ENCODE results near the gene CD36.
A peak's percentile ranks its signal among the peaks of the same experiment; 100 is the strongest.

Gene CD36

DNA sequence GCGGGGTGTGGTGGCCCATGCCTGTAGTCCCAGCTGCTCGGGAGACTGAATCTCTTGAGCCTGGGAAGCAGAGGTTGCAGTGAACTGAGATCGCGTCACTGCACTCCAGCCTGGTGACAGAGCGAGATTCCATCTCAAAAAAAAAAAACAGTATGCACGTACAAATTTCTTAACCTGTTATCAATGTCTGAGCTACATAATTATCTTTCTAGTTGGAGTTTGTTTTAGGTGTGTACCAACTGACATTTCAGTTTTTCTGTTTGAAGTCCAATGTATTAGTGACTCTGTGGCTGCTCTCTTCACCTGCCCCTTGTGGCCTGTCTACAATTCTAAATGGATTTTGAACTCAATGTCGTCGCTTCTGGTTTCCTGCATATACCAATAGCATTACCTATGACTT is 40.3 kb downstream of the CD36 start:
- H3K36me3 ChIP-seq (ENCODE audit: insufficient read depth, low read length) = no peaks in the 10 kb centered on the region
- no peak overlapping the region for H3K9ac ChIP-seq (ENCODE audit: low read depth, low read length)

DNA sequence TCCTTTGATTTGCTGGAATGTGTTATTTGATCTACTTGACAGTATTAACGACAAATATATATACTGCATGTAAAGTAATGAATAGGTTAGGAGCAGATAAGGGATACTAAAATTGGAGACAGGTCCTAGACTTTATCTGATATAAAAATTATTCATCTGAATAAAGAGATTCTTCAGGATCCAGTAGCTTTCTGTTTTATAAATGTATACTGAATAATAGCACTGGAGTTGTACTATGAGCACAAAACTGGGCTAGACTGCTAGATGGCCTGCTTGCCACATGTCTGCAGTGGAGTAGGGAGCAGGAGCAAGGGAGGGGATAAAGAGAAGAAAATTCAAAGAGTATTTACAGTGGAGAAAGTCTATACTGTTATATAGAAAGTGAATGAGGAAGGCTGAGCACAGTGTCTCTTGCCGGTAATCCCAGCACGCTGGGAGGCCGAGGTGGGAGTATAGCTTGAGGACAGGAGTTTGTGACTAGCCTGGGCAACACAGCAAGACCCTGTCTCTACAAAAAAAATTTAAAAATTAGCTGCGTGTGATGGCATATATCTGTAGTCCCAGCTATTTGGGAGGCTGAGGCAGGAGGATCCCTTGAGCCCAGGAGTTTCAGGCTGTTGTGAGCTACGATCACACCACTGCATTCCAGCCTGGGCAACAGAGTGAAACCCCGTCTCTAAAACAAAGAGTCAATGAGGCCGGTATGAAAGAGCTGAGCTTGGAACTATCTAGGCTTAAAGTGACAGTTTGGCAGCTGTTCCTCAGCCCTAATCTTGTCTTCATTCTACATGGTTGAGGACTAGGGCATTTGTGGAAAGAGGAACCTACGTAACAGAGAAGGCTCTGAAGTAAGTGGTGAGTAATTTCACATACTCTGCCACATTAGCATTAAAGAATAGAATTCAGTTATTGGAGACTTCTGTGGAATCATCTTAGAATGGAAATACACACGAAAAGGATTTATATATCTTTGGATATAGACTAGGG is 41.8 kb downstream of the CD36 start:
- Histone ChIP-seq H3K27me3 (ENCODE audit: control insufficient read depth, insufficient read depth, low read length) (no peaks in the 10 kb centered on the region), H3K4me3 (ENCODE audit: low read length) (no peak overlapping the region), H3K4me2 (ENCODE audit: low read length) (no peak overlapping the region), H3K9me3 (replicated peaks; ENCODE audit: low read length) (no peaks in the 10 kb centered on the region), H3K36me3 (ENCODE audit: insufficient read depth, low read length) (no peaks in the 10 kb centered on the region), H3K4me1 (ENCODE audit: control insufficient read depth, insufficient read depth, low read length) (no peaks in the 10 kb centered on the region), H3K9ac (ENCODE audit: low read depth, low read length) (no peak overlapping the region)

More for the DNA sequence above, 40.3 kb downstream of the CD36 start:
- no peaks in the 10 kb centered on the region for H3K4me1 ChIP-seq (ENCODE audit: control insufficient read depth, insufficient read depth, low read length)
- no peaks in the 10 kb centered on the region for H3K27me3 ChIP-seq (ENCODE audit: control insufficient read depth, insufficient read depth, low read length)
- H3K4me3 ChIP-seq (ENCODE audit: low read length) = no peak overlapping the region
- no peaks in the 10 kb centered on the region for H3K9me3 ChIP-seq (replicated peaks; ENCODE audit: low read length)
- H3K4me2 ChIP-seq (ENCODE audit: low read length) = no peak overlapping the region

DNA sequence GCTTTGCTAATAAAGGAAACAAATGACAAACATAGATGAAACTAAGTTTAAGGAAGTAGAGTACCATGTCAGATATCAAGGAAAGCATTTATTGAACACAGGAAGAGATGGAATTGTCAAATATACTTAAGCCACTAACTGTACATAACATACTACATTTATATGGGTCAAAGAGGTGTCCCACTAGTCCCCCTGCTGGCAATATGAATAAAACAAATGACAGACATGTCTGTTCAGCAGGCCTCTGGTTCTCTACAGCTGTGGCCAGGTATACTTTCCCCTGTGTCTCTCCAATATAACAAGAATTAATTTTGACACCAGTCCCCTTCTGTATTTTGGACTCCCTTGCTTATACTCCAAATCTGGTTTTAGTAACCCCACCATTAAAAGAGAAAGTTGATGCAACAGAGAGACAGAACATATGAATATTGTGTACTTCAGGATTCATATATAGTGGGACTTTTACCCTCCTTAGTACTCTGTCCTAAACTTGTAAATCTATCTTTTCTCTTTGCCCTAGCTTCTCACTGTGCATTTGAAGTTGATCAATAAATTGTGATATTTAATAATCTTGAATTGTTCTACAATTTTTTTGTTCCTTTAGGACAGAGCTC is 42.9 kb downstream of the CD36 start:
- Histone ChIP-seq H3K36me3 (ENCODE audit: insufficient read depth, low read length) (no peaks in the 10 kb centered on the region), H3K4me1 (ENCODE audit: control insufficient read depth, insufficient read depth, low read length) (no peaks in the 10 kb centered on the region), H3K4me3 (ENCODE audit: low read length) (no peak overlapping the region), H3K27me3 (ENCODE audit: control insufficient read depth, insufficient read depth, low read length) (no peaks in the 10 kb centered on the region), H3K9me3 (replicated peaks; ENCODE audit: low read length) (no peaks in the 10 kb centered on the region), H3K9ac (ENCODE audit: low read depth, low read length) (no peak overlapping the region), H3K4me2 (ENCODE audit: low read length) (no peak overlapping the region)

DNA sequence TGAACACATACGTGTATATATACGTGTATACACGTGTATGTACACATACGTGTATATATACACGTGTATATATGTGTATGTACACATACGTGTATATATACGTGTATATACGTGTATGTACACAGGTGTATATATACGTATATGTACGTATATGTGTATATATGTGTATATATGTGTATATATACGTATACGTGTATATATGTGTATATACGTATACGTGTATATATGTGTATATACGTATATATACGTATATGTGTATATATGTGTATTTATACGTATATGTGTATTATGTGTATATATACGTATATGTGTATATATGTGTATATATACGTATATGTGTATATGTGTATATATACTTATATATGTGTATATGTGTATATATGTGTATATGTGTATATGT is 44.3 kb downstream of the CD36 start:
- Histone ChIP-seq H3K27me3 (ENCODE audit: control insufficient read depth, insufficient read depth, low read length) (no peaks in the 10 kb centered on the region), H3K4me3 (ENCODE audit: low read length) (no peak overlapping the region), H3K4me2 (ENCODE audit: low read length) (no peak overlapping the region), H3K9me3 (replicated peaks; ENCODE audit: low read length) (no peaks in the 10 kb centered on the region), H3K9ac (ENCODE audit: low read depth, low read length) (no peak overlapping the region), H3K36me3 (ENCODE audit: insufficient read depth, low read length) (no peaks in the 10 kb centered on the region), H3K4me1 (ENCODE audit: control insufficient read depth, insufficient read depth, low read length) (no peaks in the 10 kb centered on the region)

DNA sequence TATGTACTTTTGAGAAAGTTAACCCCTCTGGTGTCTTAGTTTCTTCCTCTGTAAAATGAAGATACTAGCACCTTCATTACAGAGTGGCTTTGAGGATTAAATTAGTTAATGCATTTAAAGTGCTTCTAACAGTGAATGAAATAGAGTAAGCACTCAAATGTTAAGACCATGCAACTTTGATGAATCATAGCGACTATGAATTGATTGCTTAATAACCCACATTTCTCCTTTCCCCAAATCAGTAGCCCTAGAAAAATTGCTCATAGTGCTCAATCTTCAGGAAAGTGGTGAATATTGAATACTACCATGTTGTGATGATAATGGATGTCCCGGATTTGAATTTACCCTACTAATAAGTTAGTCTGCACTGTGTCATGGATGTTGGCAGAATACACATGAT is 48.1 kb downstream of the CD36 start:
- Histone ChIP-seq H3K9me3 (replicated peaks; ENCODE audit: low read length) (no peaks in the 10 kb centered on the region), H3K36me3 (ENCODE audit: insufficient read depth, low read length) (no peaks in the 10 kb centered on the region), H3K4me2 (ENCODE audit: low read length) (no peak overlapping the region), H3K4me3 (ENCODE audit: low read length) (no peak overlapping the region), H3K9ac (ENCODE audit: low read depth, low read length) (no peak overlapping the region), H3K27me3 (ENCODE audit: control insufficient read depth, insufficient read depth, low read length) (no peaks in the 10 kb centered on the region), H3K4me1 (ENCODE audit: control insufficient read depth, insufficient read depth, low read length) (no peaks in the 10 kb centered on the region)

DNA sequence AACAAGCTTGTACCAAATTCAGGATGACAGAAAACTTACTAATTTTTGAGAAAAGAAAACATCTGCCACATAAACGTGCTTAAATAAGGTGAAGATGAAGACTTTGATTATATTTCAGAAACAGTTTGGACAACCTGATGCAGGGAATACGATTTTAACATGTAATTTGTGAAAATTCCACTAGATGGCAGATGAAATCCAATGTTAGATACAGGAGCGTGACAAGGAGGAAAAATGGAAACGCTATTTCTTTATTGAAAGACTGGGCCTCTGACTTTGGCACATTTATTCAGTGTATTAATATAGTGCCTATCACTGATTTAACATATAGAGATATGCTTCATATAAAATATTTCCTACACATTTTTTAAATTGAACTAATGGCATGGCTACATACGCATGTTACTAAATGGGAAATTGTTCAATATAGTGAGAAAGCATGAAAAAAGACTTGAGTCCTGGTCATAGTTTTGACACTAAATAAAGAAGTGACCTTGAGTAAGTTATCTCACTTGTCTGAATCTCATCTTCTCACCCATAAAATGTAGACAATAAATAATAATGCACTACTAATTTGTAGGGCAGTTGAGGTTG is 60.7 kb downstream of the CD36 start:
- peak overlapping the region; percentile 24 for H3K9ac ChIP-seq (ENCODE audit: low read depth, low read length)
- H3K9me3 ChIP-seq (replicated peaks; ENCODE audit: low read length) = peaks cover 3% of the 10 kb centered on the region
- H3K36me3 ChIP-seq (ENCODE audit: insufficient read depth, low read length) = no peaks in the 10 kb centered on the region
- no peak overlapping the region for H3K4me2 ChIP-seq (ENCODE audit: low read length)
- H3K4me1 ChIP-seq (ENCODE audit: control insufficient read depth, insufficient read depth, low read length) = peaks cover 14% of the 10 kb centered on the region
- no peaks in the 10 kb centered on the region for H3K27me3 ChIP-seq (ENCODE audit: control insufficient read depth, insufficient read depth, low read length)
- H3K4me3 ChIP-seq (ENCODE audit: low read length) = no peak overlapping the region

DNA sequence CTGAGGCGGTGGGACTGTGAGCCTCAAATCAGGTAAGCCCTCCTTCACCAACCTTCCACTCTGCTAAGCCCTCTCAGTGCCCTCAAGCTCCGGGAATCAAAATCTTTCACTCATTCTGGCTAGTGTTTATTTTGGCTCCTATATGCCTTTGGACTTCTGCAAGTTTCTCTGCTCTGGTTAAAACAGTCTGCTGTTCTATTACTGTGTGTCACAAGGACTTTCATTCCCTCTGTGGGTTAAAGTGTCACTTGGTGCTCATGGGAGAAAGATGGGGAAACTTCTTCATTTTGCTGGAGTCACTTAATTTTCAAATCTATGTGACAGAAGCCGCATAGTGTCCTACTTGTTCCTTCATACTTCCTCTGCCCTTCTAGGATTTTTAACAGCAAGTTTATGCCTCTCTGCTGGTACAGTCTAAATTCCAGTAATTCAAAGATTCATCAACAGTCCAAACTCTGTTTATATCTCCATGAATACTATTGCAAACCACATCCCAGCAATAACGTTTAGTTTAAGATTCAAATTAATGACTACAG is 61.3 kb downstream of the CD36 start:
- peaks cover 3% of the 10 kb centered on the region for H3K9me3 ChIP-seq (replicated peaks; ENCODE audit: low read length)
- peak overlapping the region; percentile 24 for H3K9ac ChIP-seq (ENCODE audit: low read depth, low read length)
- H3K27me3 ChIP-seq (ENCODE audit: control insufficient read depth, insufficient read depth, low read length) = no peaks in the 10 kb centered on the region
- H3K36me3 ChIP-seq (ENCODE audit: insufficient read depth, low read length) = no peaks in the 10 kb centered on the region
- H3K4me1 ChIP-seq (ENCODE audit: control insufficient read depth, insufficient read depth, low read length) = peaks cover 14% of the 10 kb centered on the region
- H3K4me3 ChIP-seq (ENCODE audit: low read length) = no peak overlapping the region
- no peak overlapping the region for H3K4me2 ChIP-seq (ENCODE audit: low read length)

DNA sequence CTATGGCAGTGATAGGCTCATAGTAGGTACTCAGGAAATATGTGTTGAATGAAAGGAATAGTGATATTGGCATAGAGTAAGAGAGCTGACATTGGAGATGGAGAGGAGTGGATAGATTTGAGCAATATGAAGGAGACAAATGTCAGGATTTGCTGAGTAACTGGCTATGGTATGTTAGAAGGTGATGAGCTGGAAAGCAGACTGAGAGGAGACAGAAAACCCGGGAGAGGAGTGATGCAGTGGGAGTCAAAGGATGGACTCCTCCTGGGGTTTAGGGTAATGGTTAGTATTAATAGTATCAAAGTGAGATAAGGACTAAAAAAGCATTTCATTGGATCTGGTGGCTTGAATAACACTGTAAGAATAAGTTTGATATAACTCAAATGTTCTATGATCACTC is 64.8 kb downstream of the CD36 start:
- peaks cover 17% of the 10 kb centered on the region for H3K4me1 ChIP-seq (ENCODE audit: control insufficient read depth, insufficient read depth, low read length)
- H3K9ac ChIP-seq (ENCODE audit: low read depth, low read length) = no peak overlapping the region

DNA sequence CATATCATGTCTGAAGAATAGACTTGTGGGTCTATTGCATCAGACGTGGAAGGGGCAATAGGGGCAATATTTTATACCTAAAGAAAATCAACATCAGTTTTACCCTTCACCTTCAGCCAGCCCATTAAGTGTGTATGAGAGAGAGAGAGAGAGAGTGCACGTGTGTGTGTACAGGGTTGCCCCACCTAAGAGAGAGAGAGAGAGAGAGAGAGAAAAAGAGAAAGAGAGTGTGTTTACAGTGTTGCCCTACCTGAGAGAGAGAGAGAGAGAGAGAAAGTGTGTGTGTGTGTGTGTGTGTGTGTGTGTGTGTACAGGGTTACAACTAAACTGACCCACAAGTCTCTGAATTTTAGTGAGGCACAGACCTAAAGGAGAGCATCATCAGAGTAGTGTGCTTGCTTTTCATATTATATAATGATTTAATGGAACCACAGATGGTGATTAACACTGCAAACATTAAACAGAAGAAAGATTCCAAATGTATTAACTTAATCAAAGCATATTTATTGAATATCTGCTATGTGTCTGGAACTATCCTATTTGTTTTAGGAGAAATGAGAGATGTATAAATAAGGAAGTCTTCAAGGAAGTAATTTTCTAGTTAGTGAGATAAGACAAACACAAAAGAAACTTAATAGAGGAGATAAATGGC is 66.8 kb downstream of the CD36 start:
- H3K27me3 ChIP-seq (ENCODE audit: control insufficient read depth, insufficient read depth, low read length) = no peaks in the 10 kb centered on the region
- no peaks in the 10 kb centered on the region for H3K36me3 ChIP-seq (ENCODE audit: insufficient read depth, low read length)
- H3K9me3 ChIP-seq (replicated peaks; ENCODE audit: low read length) = no peaks in the 10 kb centered on the region
- no peak overlapping the region for H3K4me3 ChIP-seq (ENCODE audit: low read length)
- no peak overlapping the region for H3K9ac ChIP-seq (ENCODE audit: low read depth, low read length)
- no peak overlapping the region for H3K4me2 ChIP-seq (ENCODE audit: low read length)
- peaks cover 5% of the 10 kb centered on the region for H3K4me1 ChIP-seq (ENCODE audit: control insufficient read depth, insufficient read depth, low read length)

More for the DNA sequence above, 64.8 kb downstream of the CD36 start:
- no peaks in the 10 kb centered on the region for H3K9me3 ChIP-seq (replicated peaks; ENCODE audit: low read length)
- H3K4me2 ChIP-seq (ENCODE audit: low read length) = no peak overlapping the region
- H3K36me3 ChIP-seq (ENCODE audit: insufficient read depth, low read length) = no peaks in the 10 kb centered on the region
- H3K4me3 ChIP-seq (ENCODE audit: low read length) = no peak overlapping the region
- no peaks in the 10 kb centered on the region for H3K27me3 ChIP-seq (ENCODE audit: control insufficient read depth, insufficient read depth, low read length)

DNA sequence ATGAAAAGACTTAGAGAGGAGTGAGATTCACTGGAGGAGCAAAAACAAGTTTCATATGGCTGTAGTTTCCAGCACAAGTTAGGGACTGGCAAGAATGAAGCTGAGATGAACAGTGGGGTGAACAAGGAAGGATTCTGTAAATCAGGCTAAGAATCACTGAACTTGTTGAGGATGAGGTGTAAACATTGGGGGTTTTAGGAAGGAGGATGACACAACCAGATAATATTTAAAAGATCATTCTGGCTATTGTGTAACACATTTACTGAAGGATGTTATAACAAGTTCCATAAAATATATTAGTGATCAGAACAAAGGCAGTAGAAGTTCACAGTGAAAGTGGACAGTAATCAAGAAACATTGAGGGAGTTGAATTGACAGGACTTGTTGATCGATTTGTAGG is 68.9 kb downstream of the CD36 start:
- Histone ChIP-seq H3K4me1 (ENCODE audit: control insufficient read depth, insufficient read depth, low read length) (peaks cover 3% of the 10 kb centered on the region), H3K4me3 (ENCODE audit: low read length) (no peak overlapping the region)

DNA sequence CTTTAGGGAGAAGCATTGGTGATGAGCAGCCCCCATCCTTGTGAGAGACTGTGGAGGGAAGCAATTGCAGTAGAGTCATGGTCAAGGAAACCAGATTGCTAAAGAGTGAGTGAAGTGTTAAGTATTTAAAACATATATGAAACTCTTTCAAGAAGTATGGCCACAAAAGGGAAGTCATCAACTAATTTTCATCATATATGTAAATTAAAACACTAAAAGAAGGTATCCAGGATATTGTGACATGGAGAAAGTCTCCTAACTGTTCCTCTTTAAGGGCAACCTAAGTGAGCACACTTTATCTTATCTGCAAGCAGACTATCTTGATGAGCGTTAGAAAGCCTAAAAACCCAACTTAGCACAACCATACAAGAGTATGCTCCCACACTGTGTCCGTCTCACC is 69.7 kb downstream of the CD36 start:
- H3K27me3 ChIP-seq (ENCODE audit: control insufficient read depth, insufficient read depth, low read length) = no peaks in the 10 kb centered on the region
- H3K4me1 ChIP-seq (ENCODE audit: control insufficient read depth, insufficient read depth, low read length) = peaks cover 3% of the 10 kb centered on the region
- H3K4me2 ChIP-seq (ENCODE audit: low read length) = no peak overlapping the region
- H3K9me3 ChIP-seq (replicated peaks; ENCODE audit: low read length) = no peaks in the 10 kb centered on the region
- H3K4me3 ChIP-seq (ENCODE audit: low read length) = no peak overlapping the region
- no peak overlapping the region for H3K9ac ChIP-seq (ENCODE audit: low read depth, low read length)
- H3K36me3 ChIP-seq (ENCODE audit: insufficient read depth, low read length) = no peaks in the 10 kb centered on the region

More for the DNA sequence above, 68.9 kb downstream of the CD36 start:
- Histone ChIP-seq H3K9ac (ENCODE audit: low read depth, low read length) (no peak overlapping the region), H3K9me3 (replicated peaks; ENCODE audit: low read length) (no peaks in the 10 kb centered on the region), H3K27me3 (ENCODE audit: control insufficient read depth, insufficient read depth, low read length) (no peaks in the 10 kb centered on the region), H3K36me3 (ENCODE audit: insufficient read depth, low read length) (no peaks in the 10 kb centered on the region), H3K4me2 (ENCODE audit: low read length) (no peak overlapping the region)
